HepG2 (cell line): ENCODE measurements around the gene HOXB5. TPM values are rescaled to one million over a fixed set of nuclear protein-coding genes. Genes with fewer than 3 reads are reported as not detected.

Experiments
- ATAC-seq: fragments of 200-7000 bp; cut with Tn5 transposase; 3 replicates; pipeline ENCODE4 v1.9.1; 2020; ENCODE audit warnings: mild to moderate bottlenecking, moderate library complexity
- BruUV-seq: library from RNA; stranded (reverse); fragments of 400-500 nt; replicated peaks from 2 replicates; lab custom pipeline; 2021; lab: Mats Ljungman, UMichigan
- CTCF ChIA-PET: fragments of 300-600 bp; formaldehyde crosslinking; extraction: SDS; loops from one replicate; lab custom pipeline; 2021; ENCODE audit warnings: low total read pairs, inconsistent platforms, low intra/inter-chr PET ratio; lab: Yijun Ruan, JAX
- POLR2A ChIA-PET: fragments of 350-600 bp; sonication (Branson Sonifier 250); formaldehyde crosslinking; loops from one replicate; lab custom pipeline; 2020; ENCODE audit warnings: antibody characterized with exemption, inconsistent platforms; lab: Yijun Ruan, JAX
- DNase-seq: peaks from one replicate; pipeline ENCODE4 v3.0.0-alpha.2; 2015; ENCODE audit warnings: low spot score
- FAIRE-seq: peaks from 3 replicates; lab custom pipeline; 2011; peaks lifted over from hg19 to GRCh38; lab: Jason Lieb, UNC
- H2AFZ ChIP-seq: one replicate; pipeline ENCODE4 v1.6.1; 2011; ENCODE audit warnings: low read length, inconsistent platforms
- H3K27ac ChIP-seq: fragments of 300-600 bp; 3 replicates; pipeline ENCODE4 v1.8.0; 2011; ENCODE audit warnings: mixed run types, mild to moderate bottlenecking, mixed read lengths, low read length, inconsistent platforms; ENCODE audit not compliant: insufficient read depth; ENCODE audit errors: extremely low read length
- H3K27me3 ChIP-seq, 2 experiments: fragments of 200-600 bp in 1 of 2; 2 replicates in 1 of 2; 3 replicates in 1 of 2; pipeline versions ENCODE4 v1.6.0 to v1.8.0; 2011; ENCODE audit warnings: low read length in 2 of 2, mild to moderate bottlenecking in 2 of 2, moderate library complexity in 2 of 2, inconsistent platforms in 1 of 2; ENCODE audit not compliant: insufficient read depth in 2 of 2, control insufficient read depth in 1 of 2
- H3K36me3 ChIP-seq, 2 experiments: fragments of 200-600 bp in 1 of 2; replicated peaks in 1 of 2; 2 replicates in 1 of 2; 3 replicates in 1 of 2; pipeline versions ENCODE4 v1.5.1 to v1.8.0; 2011; ENCODE audit warnings: low read length in 2 of 2, inconsistent platforms in 1 of 2; ENCODE audit not compliant: insufficient read depth in 2 of 2, control insufficient read depth in 1 of 2
- H3K4me1 ChIP-seq: 2 replicates; pipeline ENCODE4 v1.5.1; 2012; ENCODE audit warnings: low read length, inconsistent platforms; ENCODE audit not compliant: insufficient read depth
- H3K4me2 ChIP-seq: 2 replicates; pipeline ENCODE4 v1.6.0; 2011; ENCODE audit warnings: low read depth, low read length, inconsistent platforms
- H3K4me3 ChIP-seq, 3 experiments: fragments of 200-600 bp in 1 of 3; sonication (generic), shearing (Covaris generic) in 1 of 3; replicated peaks in 1 of 3; 2 replicates each; pipeline ENCODE4 v1.5.1; 2011 to 2016; ENCODE audit warnings: low read length in 3 of 3, inconsistent platforms in 2 of 3, low read depth in 2 of 3, mild to moderate bottlenecking in 2 of 3, control low read depth in 1 of 3, mixed read lengths in 1 of 3; ENCODE audit not compliant: insufficient read depth in 1 of 3
- H3K79me2 ChIP-seq: one replicate; pipeline ENCODE4 v1.6.1; 2011; ENCODE audit warnings: low read length, inconsistent platforms; ENCODE audit not compliant: insufficient read depth
- H3K9ac ChIP-seq: 2 replicates; pipeline ENCODE4 v1.6.0; 2011; ENCODE audit warnings: mild to moderate bottlenecking, low read depth, low read length, inconsistent platforms; ENCODE audit not compliant: insufficient read depth
- H3K9me3 ChIP-seq: 2 replicates; pipeline ENCODE4 v1.5.1; 2012; ENCODE audit warnings: mild to moderate bottlenecking, low read length
- H4K20me1 ChIP-seq: 2 replicates; pipeline ENCODE4 v1.6.0; 2011; ENCODE audit warnings: inconsistent platforms, mild to moderate bottlenecking, low read length, moderate library complexity; ENCODE audit not compliant: insufficient read depth
- CAMTA2 ChIP-seq: sonication (generic); formaldehyde crosslinking; IDR thresholded peaks from 2 replicates; pipeline ENCODE4 v1.4.0; 2020; ENCODE audit warnings: mild to moderate bottlenecking, missing genetic modification reagents, borderline replicate concordance
- CEBPZ ChIP-seq: IDR thresholded peaks from 2 replicates; pipeline ENCODE4 v1.6.1; 2012; ENCODE audit warnings: low read length, improper control_type of control experiment
- CHCHD3 ChIP-seq: sonication (generic); formaldehyde crosslinking; IDR thresholded peaks from 2 replicates; pipeline ENCODE4 v1.8.0; 2022; ENCODE audit warnings: mild to moderate bottlenecking, missing genetic modification reagents, moderate library complexity
- MED1 ChIP-seq: sonication (generic); formaldehyde crosslinking; IDR thresholded peaks from 2 replicates; pipeline ENCODE4 v1.4.0; 2020; ENCODE audit warnings: missing genetic modification reagents
- RBAK ChIP-seq: sonication (generic); formaldehyde crosslinking; IDR thresholded peaks from 2 replicates; pipeline ENCODE4 v1.5.1; 2020; ENCODE audit warnings: mild to moderate bottlenecking, missing genetic modification reagents
- ZBTB20 ChIP-seq: sonication (generic); formaldehyde crosslinking; IDR thresholded peaks from 2 replicates; pipeline ENCODE4 v1.8.1; 2023; ENCODE audit warnings: missing genetic modification reagents, low read depth, mild to moderate bottlenecking, borderline replicate concordance
- ZNF354B ChIP-seq: sonication (generic); formaldehyde crosslinking; IDR thresholded peaks from 2 replicates; pipeline ENCODE4 v1.8.0; 2022; ENCODE audit warnings: mild to moderate bottlenecking, missing genetic modification reagents
- ZNF501 ChIP-seq: sonication (generic); formaldehyde crosslinking; IDR thresholded peaks from 2 replicates; pipeline ENCODE4 v1.5.1; 2020; ENCODE audit warnings: mild to moderate bottlenecking, moderate library complexity, missing genetic modification reagents
- ZNF703 ChIP-seq: sonication (generic); formaldehyde crosslinking; IDR thresholded peaks from 2 replicates; pipeline ENCODE4 v1.5.1; 2020; ENCODE audit warnings: missing genetic modification reagents, mild to moderate bottlenecking, moderate library complexity, borderline replicate concordance
- ZNF792 ChIP-seq: IDR thresholded peaks from 2 replicates; pipeline ENCODE4 v1.6.1; 2016
- ZSCAN31 ChIP-seq: sonication (generic); formaldehyde crosslinking; IDR thresholded peaks from 2 replicates; pipeline ENCODE4 v1.5.0; 2020; ENCODE audit warnings: low read depth, mild to moderate bottlenecking, missing genetic modification reagents
- WGBS: methylation state at CpG from one replicate; pipeline ENCODE4 v1.1.6; 2017; ENCODE audit warnings: low lambda C conversion rate; 5-methylcytosine and 5-hydroxymethylcytosine counted together
- in situ Hi-C: cut with HindIII; loops from 2 replicates; pipeline ENCODE4 v1.10.0; 2017; ENCODE audit warnings: low pct_unique_long_range_greater_than_20kb; ENCODE audit not compliant: extremely low pct_ligation_motif_present
- intact Hi-C: fragments of 100-400 bp; cut with micrococcal nuclease; formaldehyde crosslinking; loops from one replicate; pipeline ENCODE4 v1.10.0; 2022; ENCODE audit not compliant: unreplicated experiment
- polyA plus RNA-seq, 8 experiments: library from polyadenylated mRNA; depleted of rRNA in 3 of 8; stranded (reverse) in 7 of 8; unstranded in 1 of 8; fragments of >200 nt; fragmentation: Illumina TruSeq in 4 of 8; extraction: Trizol in 4 of 8; gene quantifications; 2 replicates each; pipeline versions ENCODE4 v1.2.1 to v1.2.3, GENCODE V29; 2011 to 2016; ENCODE audit warnings: low read depth in 4 of 8, missing spikeins in 1 of 8, mixed read lengths in 1 of 8; ENCODE audit not compliant: insufficient read depth in 1 of 8
- total RNA-seq, 5 experiments: library from RNA; depleted of rRNA; stranded (reverse); fragments of >200 nt; fragmentation: Illumina TruSeq; extraction: Trizol; gene quantifications; 2 replicates each; pipeline ENCODE4 v1.2.3, GENCODE V29; 2016; ENCODE audit warnings: low read depth in 1 of 5
- TF ChIP-seq, protein P1 (sequence below): sonication (generic); formaldehyde crosslinking; IDR thresholded peaks from 2 replicates; pipeline ENCODE4 v1.8.1; 2023; ENCODE audit warnings: mild to moderate bottlenecking, inconsistent platforms, moderate library complexity, missing genetic modification reagents, borderline replicate concordance
- TF ChIP-seq, protein P2 (sequence below): IDR thresholded peaks from 2 replicates; pipeline ENCODE4 v1.6.1; 2016

HOXB5 gene
- total and polyA plus RNA-seq, 2 of the 13 experiments (the other 11 are each of a cell fraction or from before 2014, with no cell fraction given), result not detected

- no peak overlapping the region for H3K4me2 ChIP-seq
- BruUV-seq, result no TSS peak
- H3K4me3 ChIP-seq, result no peak overlapping the region
- DNase-seq (no peak), ATAC-seq (no peak), FAIRE-seq (no peak)
- in situ Hi-C loops, result no loop called here
- ChIA-PET POLR2A (no interaction called here), CTCF (no interaction called here)
- no peaks in the 10 kb centered on the region for H3K4me1 ChIP-seq
- no peaks in the 10 kb centered on the region for H3K79me2 ChIP-seq
- TF ChIP-seq ZNF501 (CRISPR knock-in tag), result no peak
- TF ChIP-seq CAMTA2, result no peak
- TF ChIP-seq, protein P1, sequence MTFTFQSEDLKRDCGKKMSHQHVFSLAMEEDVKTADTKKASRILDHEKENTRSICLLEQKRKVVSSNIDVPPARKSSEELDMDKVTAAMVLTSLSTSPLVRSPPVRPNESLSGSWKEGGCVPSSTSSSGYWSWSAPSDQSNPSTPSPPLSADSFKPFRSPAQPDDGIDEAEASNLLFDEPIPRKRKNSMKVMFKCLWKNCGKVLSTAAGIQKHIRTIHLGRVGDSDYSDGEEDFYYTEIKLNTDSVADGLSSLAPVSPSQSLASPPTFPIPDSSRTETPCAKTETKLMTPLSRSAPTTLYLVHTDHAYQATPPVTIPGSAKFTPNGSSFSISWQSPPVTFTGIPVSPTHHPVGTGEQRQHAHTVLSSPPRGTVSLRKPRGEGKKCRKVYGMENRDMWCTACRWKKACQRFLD, result no peak
- TF ChIP-seq ZNF703 (CRISPR knock-in tag), result no peak
- no peak for TF ChIP-seq ZBTB20 (CRISPR knock-in tag)
- TF ChIP-seq, protein P2, sequence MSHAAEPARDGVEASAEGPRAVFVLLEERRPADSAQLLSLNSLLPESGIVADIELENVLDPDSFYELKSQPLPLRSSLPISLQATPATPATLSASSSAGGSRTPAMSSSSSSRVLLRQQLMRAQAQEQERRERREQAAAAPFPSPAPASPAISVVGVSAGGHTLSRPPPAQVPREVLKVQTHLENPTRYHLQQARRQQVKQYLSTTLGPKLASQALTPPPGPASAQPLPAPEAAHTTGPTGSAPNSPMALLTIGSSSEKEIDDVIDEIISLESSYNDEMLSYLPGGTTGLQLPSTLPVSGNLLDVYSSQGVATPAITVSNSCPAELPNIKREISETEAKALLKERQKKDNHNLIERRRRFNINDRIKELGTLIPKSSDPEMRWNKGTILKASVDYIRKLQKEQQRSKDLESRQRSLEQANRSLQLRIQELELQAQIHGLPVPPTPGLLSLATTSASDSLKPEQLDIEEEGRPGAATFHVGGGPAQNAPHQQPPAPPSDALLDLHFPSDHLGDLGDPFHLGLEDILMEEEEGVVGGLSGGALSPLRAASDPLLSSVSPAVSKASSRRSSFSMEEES (CRISPR knock-in tag), result no peak
- no peak for TF ChIP-seq CEBPZ
- TF ChIP-seq ZNF354B (CRISPR knock-in tag), result no peak
- no peak for TF ChIP-seq CHCHD3 (CRISPR knock-in tag)
- TF ChIP-seq RBAK (CRISPR knock-in tag), result no peak
- no peak for TF ChIP-seq ZSCAN31 (CRISPR knock-in tag)
- no peak for TF ChIP-seq MED1 (CRISPR knock-in tag)
- no peak for TF ChIP-seq ZNF792 (CRISPR knock-in tag)
- H3K9me3 ChIP-seq, result no peaks in the 10 kb centered on the region
- H3K9ac ChIP-seq, result no peak overlapping the region
- H4K20me1 ChIP-seq, result no peaks in the 10 kb centered on the region
- H2AFZ ChIP-seq, result no peak overlapping the region
- no peak overlapping the region for H3K27ac ChIP-seq
- 41% methylated on average over 22 of the region's 22 CpGs for WGBS
- H3K27me3 ChIP-seq, result peaks cover 29 to 89% of the 10 kb centered on the region in 2 experiments
- intact Hi-C loops, result no loop called here
- H3K36me3 ChIP-seq, result no peaks in the 10 kb centered on the region
These were observed 17.7 kb downstream of the HOXB5 start for GRCh38 chr17:48575673-48576478.
